C4-2B (cell line): ENCODE results near the gene CLRN1.

Experiments
- ZFX ChIP-seq: fragments of 450-650 bp; IDR thresholded peaks from 2 replicates; pipeline ENCODE4 v1.6.1; 2017
- TF ChIP-seq, protein P1 (sequence below): fragments of 450-650 bp; conservative IDR thresholded peaks from 2 replicates; pipeline ENCODE4 v1.5.1; 2017; ENCODE audit warnings: mild to moderate bottlenecking

- TF ChIP-seq, protein P1, sequence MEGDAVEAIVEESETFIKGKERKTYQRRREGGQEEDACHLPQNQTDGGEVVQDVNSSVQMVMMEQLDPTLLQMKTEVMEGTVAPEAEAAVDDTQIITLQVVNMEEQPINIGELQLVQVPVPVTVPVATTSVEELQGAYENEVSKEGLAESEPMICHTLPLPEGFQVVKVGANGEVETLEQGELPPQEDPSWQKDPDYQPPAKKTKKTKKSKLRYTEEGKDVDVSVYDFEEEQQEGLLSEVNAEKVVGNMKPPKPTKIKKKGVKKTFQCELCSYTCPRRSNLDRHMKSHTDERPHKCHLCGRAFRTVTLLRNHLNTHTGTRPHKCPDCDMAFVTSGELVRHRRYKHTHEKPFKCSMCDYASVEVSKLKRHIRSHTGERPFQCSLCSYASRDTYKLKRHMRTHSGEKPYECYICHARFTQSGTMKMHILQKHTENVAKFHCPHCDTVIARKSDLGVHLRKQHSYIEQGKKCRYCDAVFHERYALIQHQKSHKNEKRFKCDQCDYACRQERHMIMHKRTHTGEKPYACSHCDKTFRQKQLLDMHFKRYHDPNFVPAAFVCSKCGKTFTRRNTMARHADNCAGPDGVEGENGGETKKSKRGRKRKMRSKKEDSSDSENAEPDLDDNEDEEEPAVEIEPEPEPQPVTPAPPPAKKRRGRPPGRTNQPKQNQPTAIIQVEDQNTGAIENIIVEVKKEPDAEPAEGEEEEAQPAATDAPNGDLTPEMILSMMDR, result no peak
- no peak for TF ChIP-seq ZFX
Measured at GRCh38 chr3:150985711-150986110, 13.2 kb upstream of the CLRN1 start.
